NCI-H524 (cell line): Measurements from ENCODE around the gene SH3GL2.
"Not testable (repeated sequence)": the region's sequence is repeated elsewhere in the genome, so short reads cannot be mapped to it uniquely, and the experiment has no call there.

Experiments
- DNase-seq, 2 experiments: peaks; one replicate each; lab custom pipeline; 2025; lab: John Stamatoyannopoulos, UW

The SH3GL2 gene

GRCh38 chr9:17751486-17751885 lies 172.6 kb downstream of the SH3GL2 start:
- DNase-seq, result peak in 1 of 2 experiments; percentile 30

- peak in 1 of 2 experiments; percentile 54 for DNase-seq
Measured at GRCh38 chr9:17752021-17752420, 173.2 kb downstream of the SH3GL2 start.

- no peak for DNase-seq
Measured at GRCh38 chr9:17757816-17758215, 178.9 kb downstream of the SH3GL2 start.

GRCh38 chr9:17760250-17760649 lies 181.4 kb downstream of the SH3GL2 start:
- DNase-seq, result no peak

- DNase-seq, result peak in 1 of 2 experiments; percentile 35
Measured at GRCh38 chr9:17761984-17762676, 183.3 kb downstream of the SH3GL2 start.

GRCh38 chr9:17764306-17764705 lies 185.4 kb downstream of the SH3GL2 start:
- DNase-seq, result no peak

- not testable (repeated sequence) for DNase-seq
Measured at GRCh38 chr9:17765131-17765530, 186.3 kb downstream of the SH3GL2 start.

GRCh38 chr9:17772223-17772622 lies 193.4 kb downstream of the SH3GL2 start:
- no peak for DNase-seq

- peak; percentile 88 to 89 for DNase-seq
Measured at GRCh38 chr9:17775656-17776055, 196.8 kb downstream of the SH3GL2 start.

- no peak for DNase-seq
Measured at GRCh38 chr9:17776735-17777134, 197.9 kb downstream of the SH3GL2 start.

GRCh38 chr9:17777465-17777864 lies 198.6 kb downstream of the SH3GL2 start:
- no peak for DNase-seq

- no peak for DNase-seq
Measured at GRCh38 chr9:17782430-17783149, 203.7 kb downstream of the SH3GL2 start.

- DNase-seq, result no peak
Measured at GRCh38 chr9:17783227-17783626, 204.4 kb downstream of the SH3GL2 start.

- DNase-seq, result no peak
Measured at GRCh38 chr9:17789316-17789715, 210.4 kb downstream of the SH3GL2 start.

- peak; percentile 17 to 66 for DNase-seq
Measured at GRCh38 chr9:17793713-17794622, 215.1 kb downstream of the SH3GL2 start.

GRCh38 chr9:17795744-17796143 lies 216.9 kb downstream of the SH3GL2 start:
- no peak for DNase-seq

GRCh38 chr9:17799369-17799768 lies 220.5 kb downstream of the SH3GL2 start:
- no peak for DNase-seq

- DNase-seq, result peak in 1 of 2 experiments; percentile 36
Measured at GRCh38 chr9:17800418-17800817, 221.6 kb downstream of the SH3GL2 start.

- peak in 1 of 2 experiments; percentile 34 for DNase-seq
Measured at GRCh38 chr9:17802249-17802857, 223.5 kb downstream of the SH3GL2 start.

- DNase-seq, result peak; percentile 66 to 70
Measured at GRCh38 chr9:17807613-17808282, 228.9 kb downstream of the SH3GL2 start.

GRCh38 chr9:17810317-17810716 lies 231.5 kb downstream of the SH3GL2 start:
- DNase-seq, result no peak
